Fibroblast of the conjunctiva (primary cell): ENCODE results near the gene MRPL37.
A peak's percentile ranks its signal among the peaks of the same experiment; 100 is the strongest.
"Not testable (repeated sequence)": the region's sequence is repeated elsewhere in the genome, so short reads cannot be mapped to it uniquely, and the experiment has no call there.

ENCODE experiments used
- DNase-seq: peaks from one replicate; pipeline ENCODE4 v3.0.0-alpha.2; 2010; ENCODE audit warnings: low read depth

MRPL37 gene

DNA sequence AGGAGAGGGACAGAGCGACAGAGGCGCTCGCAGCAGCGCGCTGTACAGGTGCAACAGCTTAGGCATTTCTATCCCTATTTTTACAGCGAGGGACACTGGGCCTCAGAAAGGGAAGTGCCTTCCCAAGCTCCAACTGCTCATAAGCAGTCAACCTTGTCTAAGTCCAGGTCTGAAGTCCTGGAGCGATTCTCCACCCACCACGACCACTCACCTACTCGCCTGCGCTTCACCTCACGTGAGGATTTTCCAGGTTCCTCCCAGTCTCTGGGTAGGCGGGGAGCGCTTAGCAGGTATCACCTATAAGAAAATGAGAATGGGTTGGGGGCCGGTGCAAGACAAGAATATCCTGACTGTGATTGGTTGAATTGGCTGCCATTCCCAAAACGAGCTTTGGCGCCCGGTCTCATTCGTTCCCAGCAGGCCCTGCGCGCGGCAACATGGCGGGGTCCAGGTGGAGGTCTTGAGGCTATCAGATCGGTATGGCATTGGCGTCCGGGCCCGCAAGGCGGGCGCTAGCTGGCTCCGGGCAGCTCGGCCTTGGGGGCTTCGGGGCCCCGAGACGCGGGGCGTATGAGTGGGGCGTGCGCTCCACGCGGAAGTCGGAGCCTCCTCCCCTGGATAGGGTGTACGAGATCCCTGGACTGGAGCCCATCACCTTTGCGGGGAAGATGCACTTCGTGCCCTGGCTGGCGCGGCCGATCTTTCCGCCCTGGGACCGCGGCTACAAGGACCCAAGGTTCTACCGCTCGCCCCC lies at the start of gene MRPL37, which contains the start of gene CYB5RL:
Gene MRPL37 (plus strand): TSS at position 403 of the 754 bp plus-strand sequence. CDS start 77 bp downstream, at position 480.
Gene CYB5RL (minus strand): TSS at position 266 of the 754 bp plus-strand sequence. CDS start 4,414 bp downstream, outside the sequence.
- peak; percentile 91 for DNase-seq

GRCh38 chr1:54151013-54151412 lies 49.0 kb upstream of the MRPL37 start:
- no peak for DNase-seq

DNA sequence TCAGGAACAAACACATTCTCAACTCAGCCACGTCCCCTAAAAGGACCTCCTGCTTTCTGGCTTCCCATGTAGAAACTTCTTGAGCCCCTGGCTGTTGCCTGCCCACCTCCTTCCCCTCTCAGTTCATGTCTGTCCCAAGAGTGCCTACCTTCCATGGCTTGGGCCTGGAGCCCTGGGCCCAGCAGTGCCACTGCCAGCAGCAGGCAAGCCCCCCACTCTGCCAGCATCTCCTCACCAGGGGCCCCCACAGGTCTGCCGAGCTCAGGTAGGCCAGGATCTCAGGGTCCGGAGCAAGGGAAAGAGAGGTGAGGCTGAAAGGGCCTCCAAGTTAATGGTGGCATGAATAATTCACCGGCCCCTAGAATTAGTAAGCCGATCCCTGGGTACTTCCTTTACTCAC lies 47.3 kb upstream of the MRPL37 start, which contains the start of gene CDCP2:
Gene CDCP2 (minus strand): TSS at position 305 of the 400 bp plus-strand sequence. CDS start 78 bp downstream, at position 227.
- no peak for DNase-seq

GRCh38 chr1:54153535-54154439 lies 46.2 kb upstream of the MRPL37 start:
- DNase-seq: peak; percentile 33

- no peak for DNase-seq
These were observed 43.8 kb upstream of the MRPL37 start for GRCh38 chr1:54156201-54156600.

DNA sequence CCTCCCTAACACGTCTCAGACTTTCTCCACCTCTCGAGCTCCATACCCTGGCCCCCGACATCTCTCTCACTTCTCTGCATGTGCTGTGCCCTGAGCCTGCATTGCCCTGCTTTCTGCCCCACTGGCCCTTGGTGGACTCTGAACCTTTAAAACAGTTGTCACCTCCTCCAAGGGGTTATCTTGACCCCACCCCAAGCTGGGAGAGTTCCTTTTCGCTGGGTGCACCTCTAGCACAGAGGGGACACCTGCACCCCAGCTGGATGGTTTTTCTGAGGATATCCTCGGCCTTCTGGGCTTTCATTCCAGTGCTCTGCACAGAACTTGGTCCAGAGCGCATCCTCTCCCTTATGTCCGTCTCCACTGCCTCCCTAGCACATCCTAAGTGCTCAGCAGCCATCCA lies 43.0 kb upstream of the MRPL37 start:
- no peak for DNase-seq

DNA sequence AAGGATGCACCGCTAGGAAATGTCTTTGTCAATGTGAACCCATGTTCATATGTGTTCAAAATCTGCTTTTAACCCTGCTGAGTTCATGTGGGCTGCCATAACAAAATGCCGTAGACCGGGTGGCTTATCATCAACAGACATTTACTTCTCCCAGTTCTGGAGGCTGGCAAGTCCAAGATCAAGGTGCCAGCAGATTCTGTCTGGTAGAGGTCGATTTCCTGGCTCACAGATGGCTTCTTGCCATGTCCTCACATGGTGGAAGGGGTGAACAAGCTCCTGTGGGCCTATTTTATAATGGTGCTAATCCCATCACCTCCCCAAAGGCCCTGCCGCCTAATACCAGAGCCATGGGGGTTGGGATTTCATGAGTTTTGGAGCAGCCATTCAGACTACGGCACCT lies 42.6 kb upstream of the MRPL37 start:
- DNase-seq: no peak

GRCh38 chr1:54158071-54158470 lies 41.9 kb upstream of the MRPL37 start:
- DNase-seq: no peak

DNA sequence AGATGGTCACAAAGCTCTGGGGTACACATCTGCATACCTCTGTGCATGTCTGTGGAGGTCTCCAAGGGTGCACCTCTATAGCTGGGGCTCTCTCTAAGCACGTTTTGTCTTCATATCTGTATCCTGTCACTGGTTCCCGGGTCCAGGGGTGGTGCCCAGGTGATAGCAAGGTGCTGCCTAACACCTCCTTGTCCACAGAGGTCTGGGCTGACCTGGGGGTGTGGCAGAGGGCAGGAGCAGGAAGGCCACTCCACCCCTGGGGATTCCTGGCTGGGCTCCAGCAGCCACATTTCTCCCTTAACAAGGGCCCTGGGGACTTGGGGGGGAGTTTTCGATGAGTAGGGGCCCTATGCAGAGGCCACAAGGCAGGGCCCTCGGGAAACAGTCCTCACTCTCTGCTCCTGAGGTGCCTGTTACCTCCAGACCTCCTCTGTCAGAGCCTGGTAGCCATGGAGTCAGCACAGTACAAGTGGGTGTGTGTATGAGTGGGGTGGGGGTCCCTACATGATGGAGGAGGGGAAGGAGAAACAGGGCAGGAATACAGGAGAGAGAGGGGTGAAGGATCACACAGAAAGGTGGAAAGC lies 40.1 kb upstream of the MRPL37 start:
- no peak for DNase-seq

- DNase-seq: no peak
These were observed 39.6 kb upstream of the MRPL37 start for GRCh38 chr1:54160351-54160750.

GRCh38 chr1:54161495-54162168 lies 38.3 kb upstream of the MRPL37 start:
- DNase-seq: no peak

GRCh38 chr1:54163051-54163450 lies 36.9 kb upstream of the MRPL37 start:
- no peak for DNase-seq

DNA sequence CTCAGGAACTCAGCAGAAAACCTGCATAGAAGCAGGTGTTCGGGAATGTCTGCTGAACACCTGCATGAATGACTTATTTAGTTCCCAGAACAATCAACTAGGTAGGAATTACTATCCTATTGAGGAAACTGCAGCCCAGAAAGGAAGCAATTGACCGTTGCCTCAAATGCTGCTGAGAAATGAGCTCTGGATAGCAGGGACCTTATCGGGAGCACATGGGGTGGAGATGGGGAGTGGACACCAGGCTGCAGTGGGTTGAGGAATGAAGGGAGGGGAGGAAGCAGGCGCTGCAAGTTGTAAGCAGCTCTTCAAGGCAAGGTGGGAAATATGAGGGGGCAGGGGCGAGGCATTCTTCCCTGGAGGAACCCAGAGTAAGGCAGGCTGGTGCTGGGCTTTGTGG lies 36.4 kb upstream of the MRPL37 start:
- DNase-seq: no peak

DNA sequence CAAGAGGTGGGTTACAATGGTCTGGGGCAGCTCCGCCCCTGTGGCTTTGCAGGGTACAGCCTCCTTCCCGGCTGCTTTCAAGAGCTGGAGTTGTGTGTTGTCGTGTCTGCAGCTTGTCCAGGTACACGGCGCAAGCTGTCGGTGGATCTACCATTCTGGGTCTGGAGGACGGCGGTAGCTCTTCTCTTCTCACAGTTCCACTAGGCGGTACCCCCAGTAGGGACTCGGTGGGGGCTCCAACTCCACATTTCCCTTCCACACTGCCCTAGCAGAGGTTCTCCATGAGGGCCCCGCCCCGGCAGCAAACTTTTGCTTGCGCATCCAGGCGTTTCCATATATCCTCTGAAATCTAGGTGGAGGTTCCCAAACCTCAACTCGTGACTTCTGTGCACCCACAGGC lies 34.8 kb upstream of the MRPL37 start:
- DNase-seq: no peak

GRCh38 chr1:54166357-54166756 lies 33.6 kb upstream of the MRPL37 start:
- not testable (repeated sequence) for DNase-seq

GRCh38 chr1:54167422-54168139 lies 32.4 kb upstream of the MRPL37 start:
- no peak for DNase-seq

GRCh38 chr1:54168206-54168965 lies 31.6 kb upstream of the MRPL37 start:
- no peak for DNase-seq

DNA sequence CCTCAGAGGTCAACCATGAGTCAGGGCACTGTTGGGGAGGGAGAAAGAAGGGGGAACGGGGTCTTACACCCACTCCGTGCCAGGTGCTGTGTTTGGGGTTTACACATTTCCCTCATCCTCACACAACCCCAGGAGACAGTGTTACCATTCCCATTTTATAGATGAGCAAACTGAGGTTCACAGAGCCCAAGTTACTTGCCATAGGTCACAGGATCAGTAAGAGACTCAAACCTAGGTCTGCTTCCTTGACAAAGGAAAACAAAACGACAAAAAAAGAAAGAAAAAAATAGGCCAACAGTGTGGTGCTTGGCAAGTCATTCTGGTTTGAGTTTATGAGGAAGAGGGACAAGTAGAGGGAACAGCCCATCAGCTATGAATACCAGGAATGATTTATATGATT lies 30.9 kb upstream of the MRPL37 start:
- no peak for DNase-seq

DNA sequence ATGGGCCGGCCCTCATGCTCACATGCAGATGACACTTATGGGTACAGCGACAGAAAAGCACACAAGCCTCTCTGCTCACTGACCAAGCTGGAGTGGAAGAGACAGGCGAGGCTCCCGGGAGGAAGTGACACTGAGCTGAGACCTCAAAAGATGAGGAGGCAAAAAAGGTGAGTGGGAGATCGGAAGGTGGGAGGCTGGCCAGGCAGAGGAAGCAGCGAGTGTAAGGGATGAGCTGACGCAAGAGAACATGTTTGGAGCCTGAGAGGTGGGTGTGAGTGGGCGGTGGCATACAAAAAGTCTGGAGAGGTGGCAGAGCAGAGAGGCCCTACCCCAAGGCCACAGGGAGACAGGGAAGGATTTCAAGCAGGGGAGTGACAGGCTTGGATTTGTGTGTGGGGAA lies 29.0 kb upstream of the MRPL37 start:
- no peak for DNase-seq

- DNase-seq: no peak
These were observed 28.4 kb upstream of the MRPL37 start for GRCh38 chr1:54171606-54172005.
